ENCODE measurements around the gene CACHD1.
"Not testable (repeated sequence)": the region's sequence is repeated elsewhere in the genome, so short reads cannot be mapped to it uniquely, and the experiment has no call there.

Gene CACHD1

DNA sequence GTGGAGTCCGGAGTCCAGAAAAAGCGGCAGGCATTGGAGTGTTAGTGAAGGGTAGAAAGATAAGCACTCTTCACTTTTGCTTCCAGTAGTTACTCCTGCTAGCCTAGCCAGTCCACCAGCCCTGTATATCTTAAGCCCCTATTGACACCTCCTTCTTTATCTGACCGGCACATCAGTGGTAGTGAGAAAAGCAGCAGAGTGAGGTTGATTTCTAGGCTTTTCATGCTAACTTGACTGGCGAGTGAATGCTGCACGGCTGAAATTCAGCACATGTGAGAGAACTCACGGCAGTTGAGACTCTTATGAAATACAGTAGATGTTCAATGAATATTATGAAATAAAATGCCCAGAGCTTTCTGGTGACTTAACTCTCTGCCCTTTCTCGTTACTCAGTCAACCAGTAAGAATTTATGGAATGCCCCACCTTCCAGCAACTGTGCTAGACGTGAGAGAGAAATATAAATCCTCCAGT lies 128.2 kb downstream of the CACHD1 start:
- no peak for DNase-seq

DNA sequence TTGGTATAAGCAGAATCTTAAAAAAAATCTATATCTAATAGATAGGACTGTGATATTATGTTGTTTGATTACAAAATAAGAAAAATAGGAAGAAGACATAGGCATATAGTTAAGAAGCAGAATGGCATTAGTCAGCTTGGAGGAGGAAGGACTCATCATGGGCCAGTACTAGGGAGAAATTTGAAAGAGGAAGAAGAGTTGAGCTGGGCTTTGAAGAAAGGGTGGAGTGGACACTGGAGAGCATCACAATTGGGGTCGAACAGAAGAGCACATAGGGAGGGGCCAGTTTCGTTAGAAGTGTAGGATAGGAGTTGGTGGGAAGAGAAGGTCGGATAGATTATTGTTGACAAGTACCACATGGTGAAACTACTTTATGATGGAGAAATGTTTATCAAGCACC lies 129.3 kb downstream of the CACHD1 start:
- DNase-seq, result no peak

DNA sequence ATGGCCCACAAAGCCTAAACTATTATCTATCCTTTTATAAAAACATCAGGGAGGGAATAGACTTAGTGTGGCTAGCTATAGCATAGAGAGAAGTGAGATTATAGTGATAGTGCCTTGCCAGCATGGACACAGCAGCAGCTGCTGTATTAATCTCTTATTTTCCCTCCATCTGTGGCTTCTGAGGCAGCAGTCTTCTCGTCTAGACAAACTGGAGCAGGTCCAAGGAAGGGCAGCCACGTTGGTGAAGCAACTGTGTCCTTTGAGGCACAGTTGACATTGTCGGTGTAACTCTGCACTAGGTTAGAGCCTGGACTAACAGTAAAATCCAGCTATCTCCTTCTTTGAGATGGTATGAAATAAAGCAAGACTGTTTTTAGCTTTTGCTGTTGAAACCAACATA lies 131.3 kb downstream of the CACHD1 start:
- DNase-seq, result no peak

DNA sequence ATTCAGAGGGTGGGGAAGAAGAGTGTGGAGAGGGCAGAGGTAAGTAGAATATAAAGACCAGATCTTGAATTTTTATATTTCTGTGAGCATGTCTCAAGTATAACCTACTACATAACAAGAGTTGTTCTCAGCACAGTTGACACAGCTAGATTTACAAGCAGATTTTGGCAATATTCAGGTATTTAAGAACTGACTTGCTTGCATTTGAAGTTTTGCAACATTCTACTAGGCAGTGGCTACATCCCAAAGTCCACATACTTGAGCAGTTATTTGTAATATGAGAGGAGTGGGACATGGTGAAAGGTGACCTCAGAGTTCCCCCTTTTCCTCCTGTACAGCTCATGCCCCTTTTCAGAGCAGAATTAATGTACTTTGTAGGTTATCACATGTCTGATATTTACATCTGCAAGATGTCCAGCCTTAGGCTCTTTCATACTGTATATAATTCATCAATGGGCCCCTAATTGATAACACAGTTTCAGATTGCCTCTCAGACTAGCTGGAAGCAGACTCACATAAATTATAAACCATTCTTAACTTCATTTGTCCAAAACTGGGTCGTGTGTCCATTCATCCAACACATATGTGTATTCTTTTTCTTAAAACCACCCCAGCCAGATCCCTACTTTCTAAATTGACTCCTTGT lies 138.2 kb downstream of the CACHD1 start:
- DNase-seq, result no peak

DNA sequence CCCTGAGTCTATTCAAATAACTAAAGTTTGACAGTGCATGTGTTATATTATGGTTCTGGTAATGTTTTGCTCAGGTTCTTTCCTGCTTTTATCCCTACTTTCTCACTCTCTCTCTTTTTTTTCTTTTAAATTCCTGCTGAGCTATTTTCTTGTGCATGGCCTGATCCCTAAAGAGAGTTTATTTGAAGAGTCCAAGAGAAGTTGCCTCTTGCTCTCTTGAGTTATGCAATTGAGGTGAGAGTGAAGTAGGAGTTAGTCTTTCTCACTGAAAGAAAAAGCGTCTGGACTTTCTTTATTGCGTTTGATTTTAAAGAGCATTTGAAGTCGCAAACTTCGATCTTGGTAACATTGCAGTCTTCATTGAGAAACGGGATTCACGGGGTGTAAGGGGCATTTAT lies 138.7 kb downstream of the CACHD1 start:
- no peak for DNase-seq

DNA sequence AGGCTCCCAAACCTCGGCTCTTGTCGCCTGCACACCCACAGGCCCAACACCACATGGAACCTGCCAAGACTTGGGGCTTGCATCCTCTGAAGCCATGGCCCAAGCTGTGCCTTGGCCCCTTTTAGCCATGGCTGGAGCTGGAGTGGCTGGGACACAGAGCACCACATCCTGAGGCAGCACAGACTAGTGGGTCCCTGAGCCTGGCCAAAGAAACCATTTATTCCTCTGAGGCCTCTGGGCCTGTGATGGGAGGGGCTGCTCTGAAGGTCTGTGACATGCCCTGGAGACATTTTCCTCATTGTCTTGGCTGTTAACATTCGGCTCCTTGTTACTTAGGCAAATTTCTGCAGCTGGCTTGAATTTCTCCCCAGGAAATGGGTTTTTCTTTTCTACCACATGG lies 141.0 kb downstream of the CACHD1 start:
- not testable (repeated sequence) for DNase-seq

DNA sequence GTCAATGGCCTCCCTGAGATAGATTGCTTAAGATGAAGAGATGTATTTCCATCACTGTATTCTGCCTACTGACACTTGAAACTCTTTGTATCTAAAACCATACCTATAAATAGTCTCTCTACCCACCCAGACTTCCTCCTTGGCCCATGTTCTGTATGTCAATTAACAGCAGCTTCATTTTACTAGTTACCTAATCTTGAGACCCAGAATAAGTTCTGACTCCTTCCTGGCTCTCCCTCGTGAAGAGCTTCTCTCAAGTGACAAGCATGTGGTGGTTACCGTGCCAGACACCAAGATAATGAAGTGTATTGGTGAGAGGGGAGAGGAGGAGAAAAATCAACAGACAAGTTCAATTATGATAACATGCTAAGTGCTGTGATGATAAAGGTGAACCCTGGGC lies 146.1 kb downstream of the CACHD1 start:
- no peak for DNase-seq

DNA sequence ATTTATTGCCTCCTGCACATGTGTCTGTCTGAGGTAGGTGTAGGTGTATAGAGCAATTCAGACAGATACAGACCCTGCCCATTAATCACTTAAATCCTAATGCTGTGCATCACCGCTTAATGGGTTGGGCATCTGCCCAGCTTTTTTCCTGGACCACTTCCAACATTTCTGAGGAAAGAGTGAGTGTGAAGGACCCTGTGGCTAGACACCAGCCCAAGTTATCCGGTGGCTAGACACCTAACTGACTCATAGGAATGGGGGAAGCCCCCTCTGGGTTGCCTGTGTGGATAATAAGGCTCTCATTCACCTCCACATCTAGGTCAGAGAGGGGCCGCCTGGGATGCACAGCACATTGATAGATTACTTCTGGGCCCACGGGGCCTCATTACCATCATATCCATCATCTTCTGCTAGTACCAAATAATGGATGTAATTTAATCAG lies 153.8 kb downstream of the CACHD1 start:
- no peak for DNase-seq

DNA sequence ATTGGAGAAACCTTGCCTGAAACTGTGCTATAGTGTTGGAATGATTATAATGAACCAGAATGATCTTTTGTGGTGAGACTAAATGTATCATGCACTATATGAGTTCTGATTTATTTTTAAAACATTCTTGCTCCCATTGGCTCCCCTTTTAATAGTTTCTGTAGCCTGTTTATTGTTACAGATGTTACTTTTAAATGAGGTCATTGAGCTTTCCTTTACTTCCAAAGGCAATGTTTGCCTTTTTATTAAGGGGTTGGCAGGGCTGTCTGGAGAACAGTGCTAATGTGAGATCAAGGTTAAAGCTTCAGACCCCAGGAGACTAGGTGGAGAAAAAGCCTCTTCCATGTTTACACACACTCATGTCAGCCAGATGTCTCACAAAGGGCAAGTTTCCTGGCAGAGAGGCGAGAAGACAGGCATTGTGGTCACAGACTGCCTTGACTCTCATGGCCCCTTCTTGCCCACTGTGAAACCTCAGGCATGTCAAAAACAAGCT lies 154.3 kb downstream of the CACHD1 start:
- no peak for DNase-seq

DNA sequence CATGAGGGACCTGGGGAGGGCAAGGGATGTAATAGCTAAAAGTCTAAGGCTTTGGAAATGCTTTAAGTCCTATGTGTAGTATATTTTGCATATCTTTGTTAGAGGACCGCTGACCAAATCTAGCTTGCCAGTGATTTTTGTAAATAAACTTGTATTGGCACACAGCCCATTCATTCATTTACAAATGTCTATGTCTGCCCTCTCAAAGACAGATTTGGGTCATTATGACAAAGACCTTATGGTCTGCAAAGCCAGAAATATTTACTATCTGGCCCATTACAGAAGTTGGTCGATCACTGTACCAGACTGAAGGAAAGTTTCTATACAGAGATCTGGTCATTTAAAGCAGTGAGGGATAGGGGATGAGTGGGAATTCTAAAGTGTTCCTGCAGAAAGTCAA lies 154.9 kb downstream of the CACHD1 start:
- no peak for DNase-seq

DNA sequence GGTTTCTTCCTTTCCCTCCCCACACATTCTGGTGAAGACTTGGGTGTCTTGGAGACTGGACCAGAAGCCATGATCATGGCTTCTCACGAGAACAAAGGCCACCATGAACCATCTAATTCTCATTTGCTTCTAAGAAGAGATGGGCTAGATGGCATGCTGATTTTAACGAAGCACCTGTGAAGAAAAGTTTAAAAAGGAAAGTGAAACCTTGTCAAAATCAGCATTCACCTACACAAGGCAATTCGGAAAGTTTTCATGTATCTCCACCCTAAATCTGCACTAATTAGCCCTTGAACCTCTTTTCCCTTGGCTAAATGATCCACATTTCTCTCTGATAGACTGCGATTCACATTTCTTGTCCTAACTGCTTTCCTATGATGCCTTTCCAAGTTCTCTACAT lies 160.7 kb downstream of the CACHD1 start:
- no peak for DNase-seq

DNA sequence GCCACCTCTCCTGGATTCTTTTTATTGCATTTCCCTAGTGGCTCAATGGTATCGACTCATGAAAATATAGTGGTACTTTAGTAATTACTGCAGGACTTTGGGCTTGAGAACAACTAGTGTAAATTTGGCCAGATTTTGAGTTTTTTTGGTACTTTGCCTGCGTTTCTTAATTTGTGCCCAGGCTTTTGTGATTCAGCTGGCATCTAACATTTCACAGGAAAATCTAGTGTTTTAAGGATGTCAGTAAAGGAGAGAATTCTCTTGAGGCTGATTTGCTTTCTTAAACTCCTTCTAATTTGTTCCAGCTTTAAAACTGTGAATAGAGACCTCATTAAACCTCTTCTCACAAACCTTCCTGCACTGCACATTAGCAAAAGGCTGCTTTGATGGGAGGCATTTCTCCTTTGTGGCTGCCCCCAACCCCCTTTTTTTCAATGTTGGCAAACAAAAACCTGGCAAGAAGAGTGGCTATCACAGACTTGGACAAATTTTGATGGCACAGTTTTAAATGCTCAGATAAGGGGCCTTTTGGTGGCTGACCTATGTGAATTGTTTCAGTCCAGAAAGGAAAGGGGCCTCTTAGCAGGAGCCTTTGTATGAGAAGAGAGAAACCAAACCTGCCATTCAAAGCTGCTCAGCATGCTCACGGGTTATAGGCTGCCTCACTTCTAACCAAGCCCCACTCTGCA lies 161.6 kb downstream of the CACHD1 start:
- DNase-seq, result no peak

DNA sequence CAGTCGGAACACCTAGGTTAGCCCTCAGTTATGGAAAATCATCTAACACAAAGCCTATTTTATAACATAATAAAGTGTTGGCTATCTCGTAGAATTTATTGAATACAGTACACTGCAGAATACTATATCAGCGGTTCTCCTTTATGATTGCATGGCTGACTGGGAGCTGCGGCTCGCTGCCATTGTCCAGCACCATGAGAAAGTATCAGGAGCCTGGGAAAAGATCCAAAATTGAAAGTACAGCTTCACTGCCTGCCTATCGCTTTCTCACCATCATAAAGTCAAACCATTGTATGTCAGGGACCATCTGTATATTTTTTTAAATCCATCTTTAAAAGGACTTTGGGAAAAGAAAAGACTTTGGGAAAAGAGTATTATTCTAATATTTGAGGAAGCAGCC lies 163.0 kb downstream of the CACHD1 start:
- no peak for DNase-seq

DNA sequence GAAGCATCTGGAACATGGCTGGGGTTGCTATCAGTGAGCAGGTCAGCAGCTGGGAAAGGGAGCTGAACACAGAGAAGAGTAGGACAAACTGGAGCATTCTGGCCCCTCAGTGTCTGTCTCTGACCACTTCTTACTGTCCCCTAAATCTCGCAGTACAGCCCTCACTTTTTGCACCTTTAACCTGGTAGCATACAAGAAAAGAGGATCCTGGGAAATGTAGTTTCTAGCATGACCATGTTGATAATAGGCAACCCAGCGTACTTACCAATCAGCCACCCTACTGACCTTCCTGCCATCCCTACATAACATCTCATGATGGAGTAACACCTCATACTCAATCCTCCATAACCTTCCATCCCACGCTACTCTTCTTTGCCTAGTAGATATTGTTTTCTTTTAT lies 175.8 kb downstream of the CACHD1 start:
- DNase-seq, result no peak

DNA sequence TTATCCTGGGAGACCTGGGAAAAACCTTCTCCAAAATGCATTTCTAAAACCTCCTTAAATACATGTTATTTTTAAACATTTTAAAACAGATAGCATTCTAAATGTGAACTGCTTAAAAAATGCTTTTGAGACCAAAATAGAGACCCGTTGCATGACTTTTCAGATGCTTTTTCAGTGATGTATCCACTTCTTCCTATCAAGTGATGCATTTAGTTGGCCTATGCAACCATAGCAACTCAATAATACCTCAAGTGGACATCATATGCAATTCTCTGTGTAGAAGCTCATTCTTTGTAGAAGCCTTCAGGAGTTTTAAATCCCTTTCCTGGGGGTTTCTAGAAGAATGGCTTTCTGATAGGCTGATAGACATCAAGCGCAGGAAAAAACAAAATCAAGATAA lies 180.5 kb downstream of the CACHD1 start:
- DNase-seq, result no peak

DNA sequence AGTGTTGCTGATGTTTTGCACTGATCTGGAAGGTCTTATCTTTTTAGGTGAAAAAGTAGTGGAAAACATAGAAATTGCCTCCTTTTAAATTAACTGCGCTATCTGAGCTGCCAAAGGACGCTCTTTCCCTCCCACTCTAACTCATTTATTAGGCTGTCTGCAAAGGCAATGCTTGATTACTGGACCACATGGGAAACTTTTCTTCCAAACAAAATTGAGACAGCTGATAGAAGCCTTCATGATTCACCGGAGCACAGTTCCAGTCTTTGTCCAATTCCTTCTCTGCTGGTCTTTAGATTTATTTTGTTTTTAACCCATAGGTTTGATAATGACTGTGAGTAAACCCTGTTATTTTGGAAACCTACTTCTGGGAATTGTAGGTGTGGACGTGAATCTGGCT lies 181.9 kb downstream of the CACHD1 start:
- no peak for DNase-seq

DNA sequence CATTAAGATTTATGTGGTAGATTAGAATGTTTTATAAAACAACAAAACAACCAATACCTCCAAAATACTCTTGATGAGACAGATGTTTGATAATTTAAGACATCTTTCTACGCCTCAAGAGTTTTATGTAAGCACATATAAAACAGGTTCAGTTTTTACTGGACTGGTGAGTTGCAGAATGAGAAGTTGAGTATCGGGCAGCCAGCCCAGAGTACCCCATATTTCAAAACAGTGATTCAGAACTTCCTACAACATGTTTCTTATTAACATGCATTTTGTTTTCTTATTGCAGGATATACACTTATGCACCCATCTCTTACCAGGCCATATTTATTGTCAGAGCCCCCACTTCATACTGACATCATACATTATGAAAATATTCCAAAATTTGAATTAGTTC lies 183.5 kb downstream of the CACHD1 start:
- no peak for DNase-seq

DNA sequence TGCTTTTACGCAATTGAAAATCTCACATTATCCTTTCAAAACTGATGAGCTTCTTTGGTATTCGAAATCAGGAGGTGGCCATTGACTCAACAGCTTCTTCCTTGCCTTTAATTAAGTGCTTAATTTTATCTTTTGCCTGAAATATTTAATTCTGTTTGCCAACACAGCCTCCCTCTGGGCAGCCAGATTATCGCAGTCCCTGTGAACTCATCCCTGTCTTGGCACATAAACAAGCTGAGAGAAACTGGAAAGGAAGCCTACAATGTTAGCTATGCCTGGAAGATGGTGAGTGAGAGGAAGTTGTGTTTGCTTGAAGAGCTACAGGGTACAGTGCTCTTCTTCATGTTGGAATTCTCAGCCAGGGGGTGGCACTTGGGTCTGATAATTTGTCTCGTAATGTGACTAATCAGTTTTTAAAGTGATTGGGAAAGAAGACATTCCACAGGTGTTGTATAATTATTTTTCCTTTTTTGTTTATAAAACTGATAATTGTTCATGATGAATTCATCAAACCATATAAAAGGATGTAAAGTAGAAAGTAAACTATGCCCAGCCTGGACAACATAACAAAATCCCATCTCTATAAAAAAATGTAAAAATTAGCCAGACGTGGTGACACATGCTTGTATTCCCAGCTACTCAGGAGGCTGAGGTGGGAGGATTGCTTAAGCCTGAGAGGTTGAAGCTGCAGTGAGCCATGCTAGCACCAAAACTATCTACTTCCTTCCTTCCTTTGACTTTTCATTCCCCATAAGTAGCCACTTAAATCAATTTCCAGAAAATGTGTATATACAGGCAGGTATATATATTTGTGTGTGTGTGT lies 184.8 kb downstream of the CACHD1 start:
- no peak for DNase-seq

DNA sequence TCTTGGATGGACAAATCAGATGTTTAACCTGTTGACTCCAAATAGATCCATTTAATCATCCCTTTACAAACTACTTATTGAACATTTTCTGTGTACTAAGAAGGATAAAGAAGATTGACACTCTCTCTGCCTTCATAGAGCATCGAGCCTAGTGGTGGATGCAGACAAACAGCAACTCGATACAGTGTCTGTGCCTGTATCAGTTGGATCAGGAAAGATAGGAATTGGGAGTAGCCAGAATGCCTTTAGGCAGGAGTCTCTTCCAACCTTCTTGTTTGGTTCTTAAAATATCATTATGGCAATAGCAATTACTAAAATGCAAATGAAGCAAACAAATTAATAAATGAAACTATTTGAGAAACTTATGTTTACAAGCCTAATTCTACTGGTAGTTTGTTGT lies 185.9 kb downstream of the CACHD1 start:
- no peak for DNase-seq

DNA sequence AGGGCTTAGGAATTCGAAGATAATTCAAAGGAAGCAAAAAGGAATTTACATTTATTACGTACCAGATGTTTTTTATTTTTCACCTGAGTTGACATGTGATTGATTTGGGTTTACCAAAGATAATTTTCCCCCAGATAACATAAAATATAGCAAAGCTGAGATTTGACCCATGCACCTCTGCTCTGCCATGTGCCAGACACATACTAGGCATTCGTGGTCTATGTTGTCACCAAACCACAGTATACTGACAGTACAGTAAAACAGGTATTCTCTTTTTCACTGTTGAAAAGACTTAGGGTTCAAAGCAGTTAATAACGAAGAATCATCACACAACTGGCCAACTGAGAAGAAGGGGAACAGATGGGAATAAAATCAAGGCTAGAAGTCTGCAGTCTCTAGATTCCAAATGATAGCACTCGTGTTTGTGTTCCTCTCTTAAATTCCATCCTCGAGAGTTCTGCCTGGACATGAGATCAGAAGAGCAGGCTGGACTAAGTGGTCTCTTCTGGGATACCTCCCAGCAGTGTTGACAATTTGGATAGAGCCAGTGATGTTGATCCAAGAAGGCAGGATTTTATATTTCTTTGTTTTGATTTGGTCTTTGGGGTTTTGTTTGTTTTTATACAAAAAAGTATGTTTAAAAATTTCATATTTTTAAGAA lies 189.7 kb downstream of the CACHD1 start:
- no peak for DNase-seq

DNA sequence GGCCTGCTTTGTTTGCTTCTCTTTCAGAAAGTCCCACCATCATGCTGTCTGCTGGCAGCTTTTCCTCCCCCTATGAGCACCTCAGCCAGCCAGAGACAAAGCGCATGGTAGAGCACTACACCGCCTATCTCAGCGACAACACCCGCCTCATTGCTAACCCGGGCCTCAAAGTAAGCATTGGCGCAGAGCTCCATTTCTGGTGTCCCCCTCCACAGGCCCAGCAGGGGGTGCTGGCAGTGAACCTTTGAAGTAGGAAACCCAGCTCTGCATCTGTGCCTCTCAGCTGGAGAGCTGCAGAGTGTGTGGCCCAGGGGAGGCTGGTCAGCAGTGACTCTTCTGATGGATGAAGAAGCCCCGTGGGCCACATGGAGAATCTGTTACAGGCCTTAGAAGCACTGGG lies 193.7 kb downstream of the CACHD1 start:
- DNase-seq, result no peak

DNA sequence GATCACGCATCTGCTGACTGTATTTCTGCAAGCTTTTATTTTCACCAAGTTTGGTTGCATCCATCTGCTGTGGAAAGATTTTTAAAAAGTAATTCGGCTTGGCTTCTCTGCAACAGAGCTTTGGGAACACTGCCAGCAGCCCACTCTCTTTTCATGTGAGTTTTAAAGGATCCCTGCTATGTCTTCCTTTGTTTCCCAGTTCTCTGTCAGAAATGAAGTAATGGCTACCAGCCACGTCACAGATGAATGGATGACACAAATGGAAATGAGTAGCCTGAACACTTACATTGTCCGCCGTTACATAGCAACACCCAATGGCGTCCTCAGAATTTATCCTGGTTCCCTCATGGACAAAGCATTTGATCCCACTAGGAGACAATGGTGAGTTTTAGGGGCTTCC lies 194.4 kb downstream of the CACHD1 start:
- DNase-seq, result no peak

DNA sequence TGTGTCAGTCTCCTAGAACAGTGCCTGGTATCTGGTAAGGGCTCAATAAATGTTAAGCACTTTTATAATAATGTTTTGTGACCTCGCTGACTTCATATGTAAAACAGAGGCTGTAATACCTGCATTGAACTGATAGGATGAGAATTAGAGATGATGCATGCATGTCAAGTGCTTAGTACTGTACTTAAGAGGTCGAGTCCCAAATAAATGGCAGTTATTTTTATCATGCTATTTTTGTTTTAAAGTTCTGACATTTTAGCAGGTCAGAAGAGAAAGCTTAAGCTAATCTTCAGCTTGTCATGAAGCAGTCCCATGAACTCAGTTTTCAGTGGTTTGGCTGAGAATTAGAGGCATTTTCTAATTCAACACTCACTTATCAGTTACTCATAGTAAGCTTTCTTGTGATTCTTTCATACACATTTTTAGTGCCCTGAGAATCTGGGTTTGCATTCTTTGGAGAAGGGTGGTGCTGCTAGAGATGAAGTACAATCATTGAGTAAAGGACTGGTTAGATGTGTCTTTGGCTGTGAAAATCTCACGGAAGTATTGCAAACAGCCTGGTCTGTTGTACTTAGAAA lies 199.3 kb downstream of the CACHD1 start:
- no peak for DNase-seq

Data from CD4-positive, alpha-beta T cell treated with Interleukin-17A for 1 hour (primary cell).